Activated CD4-positive, alpha-beta T cell treated with anti-CD3 and anti-CD28 coated beads, Interleukin-2, amount 50 U/mL, for 24 hours (primary cell): ENCODE measurements around the gene USP1.

Experiments used
- DNase-seq, 2 donors: peaks; one replicate each; pipeline ENCODE4 v3.0.0-alpha.2; 2020; ENCODE audit warnings: low read depth in 1 of 2, low spot score in 1 of 2

USP1 gene

GRCh38 chr1:62436466-62437272 lies at the start of gene USP1:
USP1 (plus strand) TSS chr1:62437049; CDS start chr1:62439868, 2,819 bp downstream.
- peak; percentile 92 to 99 for DNase-seq

GRCh38 chr1:62389531-62389930 lies 47.3 kb upstream of the USP1 start:
- no peak for DNase-seq

- no peak for DNase-seq
These were observed 46.8 kb upstream of the USP1 start for GRCh38 chr1:62390071-62390470.

- no peak for DNase-seq
These were observed 45.4 kb upstream of the USP1 start for GRCh38 chr1:62391369-62391971.

GRCh38 chr1:62392951-62393350 lies 43.9 kb upstream of the USP1 start:
- no peak for DNase-seq

- DNase-seq: no peak
These were observed 42.2 kb upstream of the USP1 start for GRCh38 chr1:62394646-62395045.

GRCh38 chr1:62395291-62395690 lies 41.6 kb upstream of the USP1 start:
- no peak for DNase-seq

GRCh38 chr1:62396871-62397270 lies 40.0 kb upstream of the USP1 start:
- DNase-seq: no peak

GRCh38 chr1:62397301-62397700 lies 39.5 kb upstream of the USP1 start:
- no peak for DNase-seq

GRCh38 chr1:62398377-62398776 lies 38.5 kb upstream of the USP1 start:
- no peak for DNase-seq

- DNase-seq: no peak
These were observed 35.7 kb upstream of the USP1 start for GRCh38 chr1:62401034-62401760.

- DNase-seq: no peak
These were observed 31.6 kb upstream of the USP1 start for GRCh38 chr1:62405247-62405646.

GRCh38 chr1:62406576-62406975 lies 30.3 kb upstream of the USP1 start:
- no peak for DNase-seq

GRCh38 chr1:62407398-62408009 lies 29.3 kb upstream of the USP1 start:
- DNase-seq: peak in 1 of 2 donors; percentile 37

- no peak for DNase-seq
These were observed 21.2 kb upstream of the USP1 start for GRCh38 chr1:62415687-62416086.

GRCh38 chr1:62417351-62417999 lies 19.4 kb upstream of the USP1 start:
- no peak for DNase-seq

- no peak for DNase-seq
These were observed 16.6 kb upstream of the USP1 start for GRCh38 chr1:62420214-62420613.

GRCh38 chr1:62423580-62424242 lies 13.1 kb upstream of the USP1 start:
- DNase-seq: no peak

GRCh38 chr1:62424411-62424810 lies 12.4 kb upstream of the USP1 start:
- DNase-seq: no peak

GRCh38 chr1:62425041-62425440 lies 11.8 kb upstream of the USP1 start:
- no peak for DNase-seq

- DNase-seq: no peak
These were observed 10.6 kb upstream of the USP1 start for GRCh38 chr1:62426237-62426636.
